GM12878 (cell line): ENCODE measurements around the gene ATP5F1D. TPM values are rescaled to one million over a fixed set of nuclear protein-coding genes. Genes with fewer than 3 reads are reported as not detected.

Experiments
- ATF7 ChIP-seq: fragments of 450-650 bp; IDR thresholded peaks from 2 replicates; pipeline ENCODE4 v1.6.1; 2016; ENCODE audit warnings: low read depth, mild to moderate bottlenecking
- BCLAF1 ChIP-seq: fragments of 450-650 bp; IDR thresholded peaks from 2 replicates; pipeline ENCODE4 v1.6.1; 2017; ENCODE audit warnings: antibody characterized with exemption, mild to moderate bottlenecking, moderate library complexity
- CBX3 ChIP-seq: fragments of 200-600 bp; sonication (generic); IDR thresholded peaks from 2 replicates; pipeline ENCODE4 v1.6.1; 2016; ENCODE audit warnings: low read depth, borderline replicate concordance
- CEBPZ ChIP-seq: fragments of 150-350 bp; IDR thresholded peaks from 2 replicates; pipeline ENCODE4 v1.6.1; 2016; ENCODE audit warnings: low read depth, low read length
- E4F1 ChIP-seq: fragments of 450-650 bp; IDR thresholded peaks from 2 replicates; pipeline ENCODE4 v1.6.1; 2018; ENCODE audit warnings: borderline replicate concordance, mild to moderate bottlenecking; ENCODE audit not compliant: partially characterized antibody
- EZH2 ChIP-seq: IDR thresholded peaks from 2 replicates; pipeline ENCODE4 v1.6.1; 2012; ENCODE audit warnings: low read depth, mild to moderate bottlenecking, control low read depth, inconsistent platforms, low read length, borderline replicate concordance; ENCODE audit not compliant: control insufficient read depth
- FOS ChIP-seq: IDR thresholded peaks from 3 replicates; pipeline ENCODE4 v1.6.1; 2011; ENCODE audit warnings: borderline replicate concordance; ENCODE audit not compliant: insufficient read length; ENCODE audit errors: extremely low read depth
- IRF3 ChIP-seq: fragments of 450-650 bp; IDR thresholded peaks from 2 replicates; pipeline ENCODE4 v1.6.1; 2014; ENCODE audit warnings: mild to moderate bottlenecking
- IRF4 ChIP-seq: IDR thresholded peaks from 2 replicates; pipeline ENCODE4 v1.6.1; 2011; ENCODE audit warnings: low read depth, low read length
- IRF5 ChIP-seq: fragments of 450-650 bp; IDR thresholded peaks from 2 replicates; pipeline ENCODE4 v1.6.1; 2017; ENCODE audit warnings: borderline replicate concordance
- MAX ChIP-seq: IDR thresholded peaks from 2 replicates; pipeline ENCODE4 v1.6.1; 2012; ENCODE audit warnings: low read depth, low read length, improper control_type of control experiment
- MEF2A ChIP-seq: IDR thresholded peaks from 2 replicates; pipeline ENCODE4 v1.6.1; 2011; ENCODE audit warnings: low read depth, mild to moderate bottlenecking, low read length, moderate library complexity; ENCODE audit not compliant: insufficient read depth
- MYB ChIP-seq: fragments of 150-350 bp; IDR thresholded peaks from 2 replicates; pipeline ENCODE4 v1.6.1; 2014; ENCODE audit warnings: mild to moderate bottlenecking, low read depth, low read length, borderline replicate concordance
- MYC ChIP-seq: IDR thresholded peaks from 2 replicates; pipeline ENCODE4 v1.6.1; 2011; ENCODE audit warnings: mild to moderate bottlenecking, low read length, moderate library complexity, inconsistent platforms; ENCODE audit not compliant: insufficient read depth, insufficient replicate concordance, insufficient read length, severe bottlenecking
- NBN ChIP-seq: fragments of 450-650 bp; IDR thresholded peaks from 2 replicates; pipeline ENCODE4 v1.6.1; 2016
- NFXL1 ChIP-seq: fragments of 450-650 bp; IDR thresholded peaks from 2 replicates; pipeline ENCODE4 v1.6.1; 2017; ENCODE audit warnings: antibody characterized with exemption, mild to moderate bottlenecking, borderline replicate concordance
- PAX8 ChIP-seq: fragments of 450-650 bp; IDR thresholded peaks from 2 replicates; pipeline ENCODE4 v1.6.1; 2017; ENCODE audit warnings: mild to moderate bottlenecking, moderate library complexity
- USF2 ChIP-seq: IDR thresholded peaks from 2 replicates; pipeline ENCODE4 v1.6.1; 2011; ENCODE audit warnings: low read depth, low read length, improper control_type of control experiment, borderline replicate concordance
- polyA plus RNA-seq, 11 experiments: library from polyadenylated mRNA; depleted of rRNA in 4 of 11; unstranded in 6 of 11; stranded (reverse) in 5 of 11; fragments of >200 nt; fragmentation: Nextera tagmentation in 4 of 11; fragmentation: Illumina TruSeq in 1 of 11; extraction: Ambion mirVana in 4 of 11; extraction: Trizol in 1 of 11; gene quantifications; 1 replicate in 1 of 11; 2 replicates in 10 of 11; pipeline versions ENCODE4 v1.2.1 to v1.2.3, GENCODE V29; 2011 to 2016; ENCODE audit warnings: inconsistent platforms in 2 of 11, missing spikeins in 2 of 11, low read depth in 1 of 11
- total RNA-seq, 4 experiments: library from RNA; depleted of rRNA in 3 of 4; stranded (reverse); fragments of >200 nt in 3 of 4; fragmentation: Illumina TruSeq in 1 of 4; extraction: Trizol in 1 of 4; gene quantifications; 2 replicates each; pipeline versions ENCODE4 v1.2.1 to v1.2.3, GENCODE V29; 2013 to 2021

The ATP5F1D gene
- total and polyA plus RNA-seq, 10 of the 15 experiments (the other 5 are each of a cell fraction or from before 2014, with no cell fraction given) = 7.2 to 357 (median 49.5) TPM

GRCh38 chr19:1269065-1269477, 27.5 kb downstream of the ATP5F1D start, which contains the start of gene CIRBP (continued):
- TF ChIP-seq MAX (no peak), NFXL1 (no peak), NBN (peak; percentile 14; the same call in 1 of the 2 replicates), CBX3 (no peak), IRF4 (no peak), PAX8 (no peak), MYB (no peak), IRF3 (no peak), E4F1 (no peak), CEBPZ (no peak), FOS (no peak), IRF5 (no peak), BCLAF1 (no peak), ATF7 (no peak), MEF2A (no peak), USF2 (no peak), EZH2 (no peak), MYC (no peak)
